ENCODE results near the gene KIF21A.
"Not testable (repeated sequence)": the region's sequence is repeated elsewhere in the genome, so short reads cannot be mapped to it uniquely, and the experiment has no call there.

The KIF21A gene

GRCh38 chr12:39443081-39443928 is at the start of gene KIF21A:
TSS of gene KIF21A (minus strand) at chr12:39443120. CDS start at chr12:39442970, 150 bp downstream.
- DNase-seq (ENCODE audit: low read depth in 1 of 2, low spot score in 1 of 2) = peak; percentile 80 to 83

GRCh38 chr12:39490500-39491282 is 47.8 kb upstream of the KIF21A start:
- no peak for DNase-seq (ENCODE audit: low read depth in 1 of 2, low spot score in 1 of 2)

- no peak for DNase-seq (ENCODE audit: low read depth in 1 of 2, low spot score in 1 of 2)
Observed at GRCh38 chr12:39483597-39483996, 40.7 kb upstream of the KIF21A start.

- no peak for DNase-seq (ENCODE audit: low read depth in 1 of 2, low spot score in 1 of 2)
Observed at GRCh38 chr12:39483042-39483441, 40.1 kb upstream of the KIF21A start.

GRCh38 chr12:39476894-39477293 is 34.0 kb upstream of the KIF21A start:
- DNase-seq (ENCODE audit: low read depth in 1 of 2, low spot score in 1 of 2) = no peak

- DNase-seq (ENCODE audit: low read depth in 1 of 2, low spot score in 1 of 2) = no peak
Observed at GRCh38 chr12:39476121-39476520, 33.2 kb upstream of the KIF21A start.

- not testable (repeated sequence) for DNase-seq (ENCODE audit: low read depth in 1 of 2, low spot score in 1 of 2)
Observed at GRCh38 chr12:39475136-39475535, 32.2 kb upstream of the KIF21A start.

GRCh38 chr12:39467432-39467870 is 24.5 kb upstream of the KIF21A start:
- no peak for DNase-seq (ENCODE audit: low read depth in 1 of 2, low spot score in 1 of 2)

- no peak for DNase-seq (ENCODE audit: low read depth in 1 of 2, low spot score in 1 of 2)
Observed at GRCh38 chr12:39464976-39465695, 22.2 kb upstream of the KIF21A start.

- DNase-seq (ENCODE audit: low read depth in 1 of 2, low spot score in 1 of 2) = no peak
Observed at GRCh38 chr12:39461059-39461458, 18.1 kb upstream of the KIF21A start.

- DNase-seq (ENCODE audit: low read depth in 1 of 2, low spot score in 1 of 2) = no peak
Observed at GRCh38 chr12:39459027-39459434, 16.1 kb upstream of the KIF21A start.

GRCh38 chr12:39451977-39452376 is 9.1 kb upstream of the KIF21A start:
- DNase-seq (ENCODE audit: low read depth in 1 of 2, low spot score in 1 of 2) = no peak

- no peak for DNase-seq (ENCODE audit: low read depth in 1 of 2, low spot score in 1 of 2)
Observed at GRCh38 chr12:39448038-39448437, 5.1 kb upstream of the KIF21A start.

- no peak for DNase-seq (ENCODE audit: low read depth in 1 of 2, low spot score in 1 of 2)
Observed at GRCh38 chr12:39443929-39444209, 949 bp upstream of the KIF21A start.

GRCh38 chr12:39442831-39443080 is 164 bp downstream of the KIF21A start:
- DNase-seq (ENCODE audit: low read depth in 1 of 2, low spot score in 1 of 2) = no peak

GRCh38 chr12:39441963-39442830 is 723 bp downstream of the KIF21A start:
- DNase-seq (ENCODE audit: low read depth in 1 of 2, low spot score in 1 of 2) = peak; percentile 8 to 24

GRCh38 chr12:39441189-39441962 is 1.5 kb downstream of the KIF21A start:
- no peak for DNase-seq (ENCODE audit: low read depth in 1 of 2, low spot score in 1 of 2)

GRCh38 chr12:39440781-39441180 is 2.1 kb downstream of the KIF21A start:
- DNase-seq (ENCODE audit: low read depth in 1 of 2, low spot score in 1 of 2) = no peak

GRCh38 chr12:39440101-39440500 is 2.8 kb downstream of the KIF21A start:
- DNase-seq (ENCODE audit: low read depth in 1 of 2, low spot score in 1 of 2) = no peak

GRCh38 chr12:39435531-39435930 is 7.4 kb downstream of the KIF21A start:
- DNase-seq (ENCODE audit: low read depth in 1 of 2, low spot score in 1 of 2) = no peak

Data from stimulated activated CD4-positive, alpha-beta T cell treated with anti-CD3 and anti-CD28 coated beads, Interleukin-15, amount 100 ng/mL, for 1 hour (primary cell).